ENCODE results near the gene AP5Z1.

Gene AP5Z1

GRCh38 chr7:4787541-4787940 lies 12.1 kb downstream of the AP5Z1 start:
- Histone ChIP-seq H3K36me3 (ENCODE audit: insufficient read depth, low read length) (peaks cover 9% of the 10 kb centered on the region; the same call in 1 of the 2 replicates), H3K27ac (no peak overlapping the region), H3K9ac (ENCODE audit: insufficient read length) (no peak overlapping the region), H3K4me3 (no peak overlapping the region), H3K9me3 (ENCODE audit: low read depth, low read length) (no peaks in the 10 kb centered on the region)
- no peak for DNase-seq (ENCODE audit: low read depth, low spot score)
- TF ChIP-seq FOXP2 (optimal IDR thresholded peaks at IDR 0.05; ENCODE audit: control extremely low read depth, extremely low read length, insufficient read depth) (no peak), POLR2AphosphoS5 (IDR thresholded peaks at IDR 0.05; ENCODE audit: borderline replicate concordance, low read depth, low read length) (no peak), EZH2 (IDR thresholded peaks at IDR 0.05) (no peak)

- H3K4me3 ChIP-seq: no peak overlapping the region
- H3K9ac ChIP-seq (ENCODE audit: insufficient read length): no peak overlapping the region
- H3K27ac ChIP-seq: no peak overlapping the region
- H3K36me3 ChIP-seq (ENCODE audit: insufficient read depth, low read length): peaks cover 9% of the 10 kb centered on the region; the same call in 1 of the 2 replicates
- DNase-seq (ENCODE audit: low read depth, low spot score): no peak
- H3K9me3 ChIP-seq (ENCODE audit: low read depth, low read length): no peaks in the 10 kb centered on the region
- TF ChIP-seq POLR2AphosphoS5 (IDR thresholded peaks at IDR 0.05; ENCODE audit: borderline replicate concordance, low read depth, low read length): no peak
- no peak for TF ChIP-seq EZH2 (IDR thresholded peaks at IDR 0.05)
- no peak for TF ChIP-seq FOXP2 (optimal IDR thresholded peaks at IDR 0.05; ENCODE audit: control extremely low read depth, extremely low read length, insufficient read depth)
Measured at GRCh38 chr7:4787947-4788626, 12.7 kb downstream of the AP5Z1 start.

GRCh38 chr7:4788627-4789189 lies 13.3 kb downstream of the AP5Z1 start:
- Histone ChIP-seq H3K36me3 (ENCODE audit: insufficient read depth, low read length) (peaks cover 9% of the 10 kb centered on the region; the same call in 1 of the 2 replicates), H3K9me3 (ENCODE audit: low read depth, low read length) (no peaks in the 10 kb centered on the region), H3K4me3 (no peak overlapping the region), H3K27ac (no peak overlapping the region), H3K9ac (ENCODE audit: insufficient read length) (no peak overlapping the region)
- no peak for TF ChIP-seq POLR2AphosphoS5 (IDR thresholded peaks at IDR 0.05; ENCODE audit: borderline replicate concordance, low read depth, low read length)
- TF ChIP-seq EZH2 (IDR thresholded peaks at IDR 0.05): no peak
- TF ChIP-seq FOXP2 (optimal IDR thresholded peaks at IDR 0.05; ENCODE audit: control extremely low read depth, extremely low read length, insufficient read depth): no peak
- DNase-seq (ENCODE audit: low read depth, low spot score): no peak

GRCh38 chr7:4789194-4790077 lies 14.0 kb downstream of the AP5Z1 start:
- DNase-seq (ENCODE audit: low read depth, low spot score): no peak
- H3K36me3 ChIP-seq (ENCODE audit: insufficient read depth, low read length): peaks cover 9% of the 10 kb centered on the region; the same call in 1 of the 2 replicates
- H3K4me3 ChIP-seq: no peak overlapping the region
- no peaks in the 10 kb centered on the region for H3K9me3 ChIP-seq (ENCODE audit: low read depth, low read length)
- TF ChIP-seq EZH2 (IDR thresholded peaks at IDR 0.05) (no peak), FOXP2 (optimal IDR thresholded peaks at IDR 0.05; ENCODE audit: control extremely low read depth, extremely low read length, insufficient read depth) (no peak), POLR2AphosphoS5 (IDR thresholded peaks at IDR 0.05; ENCODE audit: borderline replicate concordance, low read depth, low read length) (no peak)
- no peak overlapping the region for H3K27ac ChIP-seq
- H3K9ac ChIP-seq (ENCODE audit: insufficient read length): no peak overlapping the region

DNA sequence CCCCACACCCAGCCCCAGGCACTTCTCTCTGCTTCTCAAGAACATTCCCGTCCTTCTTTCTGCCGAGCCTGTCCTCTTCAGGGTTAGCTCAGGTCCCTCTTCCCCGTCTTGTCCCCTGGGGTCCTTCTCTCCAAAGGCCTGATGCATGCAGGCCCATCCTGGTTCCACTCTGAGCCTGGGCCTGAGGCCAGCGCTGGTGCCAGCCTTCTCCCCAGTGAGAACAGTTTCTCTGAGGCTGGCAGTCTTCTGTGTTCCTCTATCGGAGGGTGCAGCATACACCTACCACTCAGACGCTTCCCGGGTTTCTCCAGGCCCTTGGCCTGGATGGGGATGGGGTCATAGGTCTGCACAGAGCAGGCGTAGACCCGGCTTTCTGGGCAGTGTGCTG lies 14.6 kb downstream of the AP5Z1 start:
- Histone ChIP-seq H3K27ac (no peak overlapping the region), H3K9ac (ENCODE audit: insufficient read length) (no peak overlapping the region), H3K36me3 (ENCODE audit: insufficient read depth, low read length) (peaks cover 9% of the 10 kb centered on the region; the same call in 1 of the 2 replicates)

GRCh38 chr7:4790516-4790991 lies 15.1 kb downstream of the AP5Z1 start:
- TF ChIP-seq FOXP2 (optimal IDR thresholded peaks at IDR 0.05; ENCODE audit: control extremely low read depth, extremely low read length, insufficient read depth): no peak
- no peak for TF ChIP-seq POLR2AphosphoS5 (IDR thresholded peaks at IDR 0.05; ENCODE audit: borderline replicate concordance, low read depth, low read length)
- no peak for TF ChIP-seq EZH2 (IDR thresholded peaks at IDR 0.05)
- H3K9me3 ChIP-seq (ENCODE audit: low read depth, low read length): no peaks in the 10 kb centered on the region
- no peak overlapping the region for H3K27ac ChIP-seq
- H3K9ac ChIP-seq (ENCODE audit: insufficient read length): no peak overlapping the region
- H3K36me3 ChIP-seq (ENCODE audit: insufficient read depth, low read length): peaks cover 9% of the 10 kb centered on the region; the same call in 1 of the 2 replicates
- DNase-seq (ENCODE audit: low read depth, low spot score): no peak
- H3K4me3 ChIP-seq: no peak overlapping the region

More for the DNA sequence above, 14.6 kb downstream of the AP5Z1 start:
- H3K9me3 ChIP-seq (ENCODE audit: low read depth, low read length): no peaks in the 10 kb centered on the region
- H3K4me3 ChIP-seq: no peak overlapping the region
- TF ChIP-seq FOXP2 (optimal IDR thresholded peaks at IDR 0.05; ENCODE audit: control extremely low read depth, extremely low read length, insufficient read depth) (no peak), EZH2 (IDR thresholded peaks at IDR 0.05) (no peak), POLR2AphosphoS5 (IDR thresholded peaks at IDR 0.05; ENCODE audit: borderline replicate concordance, low read depth, low read length) (no peak)
- no peak for DNase-seq (ENCODE audit: low read depth, low spot score)

GRCh38 chr7:4791101-4791737 lies 15.8 kb downstream of the AP5Z1 start:
- H3K27ac ChIP-seq: no peak overlapping the region
- peaks cover 9% of the 10 kb centered on the region; the same call in 1 of the 2 replicates for H3K36me3 ChIP-seq (ENCODE audit: insufficient read depth, low read length)
- no peak overlapping the region for H3K4me3 ChIP-seq
- H3K9me3 ChIP-seq (ENCODE audit: low read depth, low read length): no peaks in the 10 kb centered on the region
- DNase-seq (ENCODE audit: low read depth, low spot score): no peak
- TF ChIP-seq EZH2 (IDR thresholded peaks at IDR 0.05) (no peak), POLR2AphosphoS5 (IDR thresholded peaks at IDR 0.05; ENCODE audit: borderline replicate concordance, low read depth, low read length) (no peak), FOXP2 (optimal IDR thresholded peaks at IDR 0.05; ENCODE audit: control extremely low read depth, extremely low read length, insufficient read depth) (no peak)
- H3K9ac ChIP-seq (ENCODE audit: insufficient read length): no peak overlapping the region

Data from SK-N-MC (cell line).